Psoas muscle (tissue), 8 donors: ENCODE results near the gene SLC9A1. TPM values are rescaled to one million over a fixed set of nuclear protein-coding genes. Genes with fewer than 3 reads are reported as not detected.
"Not testable (repeated sequence)": the region's sequence is repeated elsewhere in the genome, so short reads cannot be mapped to it uniquely, and the experiment has no call there.

Experiments
- ATAC-seq, 4 donors: fragments of 200-7000 bp; cut with Tn5 transposase; one replicate each; pipeline ENCODE4 v1.9.1; 2020; ENCODE audit warnings: moderate library complexity in 3 of 4, mild to moderate bottlenecking in 2 of 4
- DNase-seq, 2 donors: peaks; one replicate each; pipeline ENCODE4 v3.0.0-alpha.2; 2020
- H3K27ac ChIP-seq: fragments of 200-600 bp; one replicate; pipeline ENCODE4 v1.8.0; 2022
- H3K27me3 ChIP-seq, 3 donors: fragments of 200-600 bp in 1 of 3; one replicate each; pipeline versions ENCODE4 v1.6.1 to v1.8.0; 2013 to 2022; ENCODE audit warnings: low read length in 2 of 3, mild to moderate bottlenecking in 2 of 3, moderate library complexity in 1 of 3; ENCODE audit not compliant: insufficient read depth in 3 of 3
- H3K36me3 ChIP-seq, 2 donors: fragments of 200-600 bp in 1 of 2; one replicate each; pipeline versions ENCODE4 v1.6.1 to v1.8.0; 2013 to 2022; ENCODE audit warnings: low read depth in 1 of 2, mild to moderate bottlenecking in 1 of 2, moderate library complexity in 1 of 2; ENCODE audit not compliant: insufficient read depth in 1 of 2
- H3K4me1 ChIP-seq: fragments of 200-600 bp; one replicate; pipeline ENCODE4 v1.8.0; 2022
- H3K4me3 ChIP-seq: fragments of 200-600 bp; one replicate; pipeline ENCODE4 v1.8.0; 2022; ENCODE audit warnings: mild to moderate bottlenecking
- H3K9me3 ChIP-seq: fragments of 200-600 bp; one replicate; pipeline ENCODE4 v1.8.0; 2022
- CTCF ChIP-seq: fragments of 200-600 bp; IDR thresholded peaks from one replicate; pipeline ENCODE4 v1.8.0; 2022; ENCODE audit warnings: antibody characterized with exemption
- WGBS, 3 donors: extraction: QIAGEN DNeasy Blood & Tissue Kit; methylation state at CpG; one replicate each; pipeline versions ENCODE4 v1.1.6 to v1.1.7; 2013; 5-methylcytosine and 5-hydroxymethylcytosine counted together
- intact Hi-C, 2 donors: fragments of 100-400 bp; cut with DNase I; formaldehyde crosslinking; loops; one replicate each; pipeline versions ENCODE4 v1.11.0 to v1.14.2; 2022
- polyA plus RNA-seq, 3 donors: library from polyadenylated mRNA; stranded (reverse); fragments of 200-250 nt; gene quantifications; one replicate each; pipeline ENCODE4 v1.2.3, GENCODE V29; 2013
- total RNA-seq, 4 donors: library from RNA; stranded (reverse); fragmentation: NEBNext Ultra II Directional in 2 of 4; extraction: Animal tissue kit (Norgen Biotek cat#: 25700) in 2 of 4; gene quantifications; one replicate each; pipeline versions ENCODE4 v1.2.1 to v1.2.4, GENCODE V29; 2021 to 2023
- donor health status: healthy with polysubstance abuse.
- donor health status: DM: no; HTN: no; CAD: no; lungs with moderate emphysema.
- donor health status: Bipolar disorder and iron deficiency.
- donor health status: healthy.
- donor health status: DM: yes; HTN: yes; CAD: no.
- donor health status: DM: no; HTN: no; CAD: no.
- donor health status: DM: no; HTN: no; CAD: no.
- donor health status: DM: yes; HTN: yes; CAD: no.

SLC9A1 gene
- total and polyA plus RNA-seq, 7 donors: 2.3 to 17.0 (median 5.9) TPM

DNA sequence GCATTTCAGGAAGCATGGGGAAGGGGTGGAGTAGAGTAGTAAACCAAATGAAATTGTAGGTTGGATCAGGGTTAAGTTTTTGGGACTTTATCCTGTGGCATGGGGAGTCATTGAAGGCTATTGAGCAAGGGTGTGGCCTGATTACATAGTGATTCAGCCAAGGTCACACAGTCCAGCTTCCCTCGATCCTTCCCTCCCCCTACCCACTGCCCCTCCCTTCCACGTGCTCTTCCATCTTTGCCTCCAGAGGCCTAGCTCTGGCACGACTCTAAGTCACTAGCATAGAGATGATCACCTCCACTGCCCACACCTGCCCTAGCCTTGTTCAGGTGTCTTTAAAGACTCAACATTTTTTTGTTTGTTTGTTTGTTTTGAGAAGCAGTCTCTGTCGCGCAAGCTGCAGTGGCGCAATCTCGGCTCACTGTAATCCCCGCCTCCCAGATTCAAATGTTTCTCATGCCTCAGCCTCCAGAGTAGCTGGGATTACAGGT lies 37.2 kb upstream of the SLC9A1 start:
- no peak for ATAC-seq
- Histone ChIP-seq H3K27ac (no peak overlapping the region), H3K4me3 (no peak overlapping the region), H3K36me3 (no peaks in the 10 kb centered on the region), H3K27me3 (no peaks in the 10 kb centered on the region), H3K4me1 (no peaks in the 10 kb centered on the region), H3K9me3 (no peaks in the 10 kb centered on the region)
- intact Hi-C loops: loop anchor here in 1 of 2 donors (10.0 kb wide), 2 partner anchors 87 to 93 kb away; no protein-coding TSS in a partner anchor
- DNase-seq: no peak
- 72 to 74% (median 74%) methylated on average over 8 of the region's 8 CpGs for WGBS, 3 donors
- TF ChIP-seq CTCF: no peak

- H3K9me3 ChIP-seq, ATAC-seq, intact Hi-C loops, H3K27me3 ChIP-seq, DNase-seq, H3K27ac ChIP-seq, H3K4me1 ChIP-seq, H3K36me3 ChIP-seq, H3K4me3 ChIP-seq: not testable (repeated sequence)
- 75 to 86% (median 81%) methylated on average over 3 of the region's 3 CpGs for WGBS, 3 donors
Measured at GRCh38 chr1:27184665-27185064, 29.7 kb upstream of the SLC9A1 start.

DNA sequence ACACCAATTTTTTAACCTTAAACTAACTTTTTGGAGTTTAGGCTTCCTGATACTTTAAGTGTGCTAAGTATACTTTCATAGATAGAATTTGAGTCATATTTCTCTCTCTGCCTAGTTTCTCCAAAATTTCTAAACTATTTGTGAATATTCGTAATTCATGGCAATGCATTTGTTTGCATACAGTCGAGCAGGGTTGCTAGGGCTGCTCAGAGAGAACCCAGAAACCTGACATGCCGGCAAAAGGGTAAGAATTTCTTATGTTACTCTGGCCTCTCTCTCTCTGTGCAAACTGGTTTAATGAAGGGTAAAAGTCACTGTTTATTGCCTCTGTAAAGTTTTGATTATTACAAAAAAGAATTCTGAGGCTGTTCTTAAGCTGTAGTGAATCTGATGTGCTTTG lies 25.1 kb upstream of the SLC9A1 start:
- intact Hi-C loops: no loop called here
- Histone ChIP-seq H3K36me3 (no peaks in the 10 kb centered on the region), H3K27ac (no peak overlapping the region), H3K9me3 (no peaks in the 10 kb centered on the region), H3K4me3 (no peak overlapping the region), H3K27me3 (no peaks in the 10 kb centered on the region), H3K4me1 (no peaks in the 10 kb centered on the region)
- TF ChIP-seq CTCF: no peak
- WGBS, 3 donors: 74 to 89% (median 84%) methylated on average over 3 of the region's 3 CpGs
- ATAC-seq (no peak), DNase-seq (no peak)

DNA sequence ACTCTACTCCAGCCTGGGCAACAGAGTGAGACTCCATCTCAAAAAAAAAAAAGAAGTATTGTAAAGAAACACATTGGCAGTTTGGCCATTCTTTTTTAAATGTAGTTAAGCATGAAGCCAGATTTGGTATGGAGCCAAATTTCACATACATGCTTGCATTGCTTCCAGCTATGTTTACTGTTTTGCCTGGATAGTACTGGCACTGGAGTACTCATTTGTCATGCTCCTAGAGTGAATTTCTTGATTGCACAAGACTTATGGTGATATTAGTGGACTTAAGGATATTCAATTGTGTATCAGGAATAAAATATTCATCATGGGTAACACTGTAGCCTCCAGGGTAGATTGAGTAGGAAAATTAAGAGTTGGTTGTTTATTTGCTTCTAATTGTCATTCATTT lies 24.5 kb upstream of the SLC9A1 start:
- H3K4me1 ChIP-seq: no peaks in the 10 kb centered on the region
- DNase-seq: no peak
- no peak overlapping the region for H3K4me3 ChIP-seq
- no peak for ATAC-seq
- H3K27ac ChIP-seq: no peak overlapping the region
- no peaks in the 10 kb centered on the region for H3K9me3 ChIP-seq
- no peak for TF ChIP-seq CTCF
- intact Hi-C loops: no loop called here
- no peaks in the 10 kb centered on the region for H3K36me3 ChIP-seq
- no peaks in the 10 kb centered on the region for H3K27me3 ChIP-seq

GRCh38 chr1:27176954-27177353 lies 22.0 kb upstream of the SLC9A1 start:
- Histone ChIP-seq H3K36me3 (no peaks in the 10 kb centered on the region), H3K4me1 (no peaks in the 10 kb centered on the region), H3K27me3 (no peaks in the 10 kb centered on the region), H3K9me3 (no peaks in the 10 kb centered on the region), H3K4me3 (no peak overlapping the region), H3K27ac (no peak overlapping the region)
- DNase-seq: no peak
- intact Hi-C loops: no loop called here
- no peak for TF ChIP-seq CTCF
- ATAC-seq: no peak
- WGBS, 3 donors: 90 to 95% (median 94%) methylated on average over 26 of the region's 26 CpGs
